Prostate gland (tissue), 2 donors: ENCODE data around the gene CDH7.

ENCODE experiments used
- CTCF ChIP-seq, 4 experiments: fragments of 200-600 bp in 2 of 4; fragments of 450-650 bp in 2 of 4; sonication (generic) in 2 of 4; IDR thresholded peaks; 1 replicate in 3 of 4; 2 replicates in 1 of 4; pipeline ENCODE4 v1.5.1; 2016 to 2019; ENCODE audit warnings: antibody characterized with exemption in 4 of 4, mild to moderate bottlenecking in 2 of 4, moderate library complexity in 2 of 4
- POLR2A ChIP-seq: fragments of 450-650 bp; IDR thresholded peaks from one replicate; pipeline ENCODE4 v1.6.1; 2016; ENCODE audit warnings: antibody characterized with exemption, mild to moderate bottlenecking
- POLR2AphosphoS5 ChIP-seq: sonication (generic); formaldehyde crosslinking; IDR thresholded peaks from one replicate; pipeline ENCODE4 v1.6.1; 2017; ENCODE audit warnings: antibody characterized with exemption

DNA sequence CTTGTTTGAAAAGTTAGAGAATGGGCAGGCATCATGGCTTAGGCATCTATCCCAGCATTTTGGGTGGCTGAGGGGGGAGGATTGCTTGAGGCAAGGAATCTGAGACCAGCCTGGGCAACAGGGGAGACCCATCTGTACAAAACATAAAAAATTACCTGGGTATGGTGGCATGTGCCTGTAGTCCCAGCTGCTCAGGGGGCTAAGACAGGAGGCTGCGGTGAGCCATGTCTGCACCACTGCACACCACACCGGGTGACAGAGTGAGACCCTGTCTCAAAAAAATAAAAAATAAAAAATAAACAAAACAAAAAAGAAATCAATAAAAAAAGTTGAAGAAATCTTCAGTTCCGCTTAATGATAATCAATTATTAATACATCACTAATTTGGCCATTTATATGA lies 146.5 kb downstream of the CDH7 start:
- TF ChIP-seq CTCF (IDR thresholded peaks at IDR 0.05), result no peak
- TF ChIP-seq POLR2AphosphoS5, result no peak
- TF ChIP-seq POLR2A, result no peak
